ENCODE measurements around the gene STAT6. TPM values are rescaled to one million over a fixed set of nuclear protein-coding genes. Genes with fewer than 3 reads are reported as not detected.

Gene STAT6
- total RNA-seq: 66.8 and 74.7 TPM in 2 replicates

GRCh38 chr12:57111031-57111734 is at the start of gene STAT6:
TSS of gene STAT6 (minus strand) at chr12:57111362. CDS start at chr12:57108278, 3,084 bp downstream.

GRCh38 chr12:57146961-57147944 is 36.1 kb upstream of the STAT6 start, which contains the start of gene LRP1-AS:
TSS of gene LRP1-AS (minus strand) at chr12:57147619.

GRCh38 chr12:57127726-57128518 is 16.8 kb upstream of the STAT6 start, which contains the start of gene LRP1:
TSS of gene LRP1 (plus strand) at chr12:57128483. CDS start at chr12:57128965, 482 bp downstream.

GRCh38 chr12:57088354-57089270 is 22.6 kb downstream of the STAT6 start, which contains the start of gene NAB2:
TSS of gene NAB2 (plus strand) at chr12:57089114. CDS start at chr12:57089272, 158 bp downstream.

GRCh38 chr12:57078519-57079404 is 32.4 kb downstream of the STAT6 start, which contains the start of gene NEMP1:
TSS of gene NEMP1 (minus strand) at chr12:57078791. CDS start at chr12:57078745, 46 bp downstream.

GRCh38 chr12:57049890-57050289 is 61.3 kb downstream of the STAT6 start, which contains the start of gene MYO1A:
TSS of gene MYO1A (minus strand) at chr12:57050129. CDS start at chr12:57048323, 1,806 bp downstream.

Other genes with a start within 250 kb of the STAT6 start
- gene SDR9C7, start 177.0 kb downstream of the STAT6 start, total RNA-seq: 0.31 and 0.57 TPM in 2 replicates
- 0.16 TPM in 1 of 2 replicates, not detected in the other for gene RDH16, start 153.8 kb downstream of the STAT6 start, total RNA-seq
- 2.5 and 3.2 TPM in 2 replicates for gene ZBTB39, start 104.8 kb downstream of the STAT6 start, total RNA-seq
- gene TAC3, start 94.8 kb downstream of the STAT6 start, total RNA-seq: not detected in 2 replicates
- gene MYO1A, start 61.2 kb downstream of the STAT6 start, total RNA-seq: not detected in 2 replicates
- 6.0 and 10.9 TPM in 2 replicates for gene NEMP1, start 32.6 kb downstream of the STAT6 start, total RNA-seq
- gene NAB2, start 22.2 kb downstream of the STAT6 start, total RNA-seq: 31.2 and 41.2 TPM in 2 replicates
- 6.2 and 17.9 TPM in 2 replicates for gene LRP1, start 17.1 kb upstream of the STAT6 start, total RNA-seq
- not detected in 2 replicates for gene LRP1-AS, start 36.3 kb upstream of the STAT6 start, total RNA-seq
- 2.1 and 24.9 TPM in 2 replicates for gene NXPH4, start 105.4 kb upstream of the STAT6 start, total RNA-seq
- gene SHMT2, start 118.3 kb upstream of the STAT6 start, total RNA-seq: 222 and 338 TPM in 2 replicates
- 0.11 TPM in 1 of 2 replicates, not detected in the other for gene STAC3, start 139.8 kb upstream of the STAT6 start, total RNA-seq

All from hair follicular keratinocyte (primary cell).